ENCODE results near the gene PTCH1.

PTCH1 gene

DNA sequence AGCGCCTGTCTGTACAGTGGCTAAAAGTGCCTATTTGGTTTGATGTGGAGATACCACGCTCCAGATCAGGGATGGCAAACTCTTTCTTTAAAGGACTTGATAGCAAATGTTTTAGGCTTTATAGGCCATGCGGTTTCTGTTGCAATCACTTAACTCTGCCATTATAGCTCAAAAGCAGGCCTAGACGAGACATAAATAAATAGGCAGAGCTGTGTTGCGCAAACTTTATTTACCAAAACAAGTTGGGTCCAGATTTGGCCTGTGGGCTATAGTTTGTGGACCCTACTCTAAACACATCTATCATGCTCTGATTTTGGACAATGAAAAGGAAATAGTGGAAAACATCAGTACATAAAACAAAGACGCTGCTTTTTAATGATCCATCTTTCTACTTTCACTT is 79.2 kb downstream of the PTCH1 start:
- DNase-seq = no peak

- DNase-seq = no peak
These were observed 80.4 kb downstream of the PTCH1 start for GRCh38 chr9:95436416-95436815.

DNA sequence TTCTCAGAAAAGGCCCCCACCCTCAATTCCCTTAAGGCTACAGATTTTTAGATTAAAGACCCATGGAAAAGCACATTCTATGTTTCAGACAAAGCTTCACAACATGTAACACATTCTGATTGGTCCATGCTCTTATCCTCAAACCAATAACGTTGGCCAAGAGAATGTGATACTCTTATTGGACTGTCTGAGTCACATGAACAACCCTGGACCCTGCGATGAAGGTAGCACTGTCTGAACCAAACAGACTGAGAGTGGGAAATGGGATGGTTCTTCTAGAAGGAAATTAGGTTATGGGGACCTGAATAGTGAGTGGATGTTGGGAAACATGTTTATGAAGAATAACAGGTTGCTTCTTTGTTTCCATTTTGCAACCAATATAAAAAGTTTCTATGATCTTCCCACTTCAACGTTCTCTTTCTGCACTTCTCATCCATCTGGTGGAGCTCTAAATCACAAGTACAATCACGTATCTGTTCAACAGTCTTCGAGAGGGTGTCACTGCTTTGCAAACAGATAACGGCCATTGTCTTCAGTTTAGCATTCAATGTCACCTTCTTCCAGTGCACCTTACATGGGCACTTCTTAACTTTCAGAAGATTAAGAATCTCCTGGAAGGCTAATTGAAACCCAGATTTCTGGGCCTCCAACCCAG is 81.6 kb downstream of the PTCH1 start:
- no peak for DNase-seq

DNA sequence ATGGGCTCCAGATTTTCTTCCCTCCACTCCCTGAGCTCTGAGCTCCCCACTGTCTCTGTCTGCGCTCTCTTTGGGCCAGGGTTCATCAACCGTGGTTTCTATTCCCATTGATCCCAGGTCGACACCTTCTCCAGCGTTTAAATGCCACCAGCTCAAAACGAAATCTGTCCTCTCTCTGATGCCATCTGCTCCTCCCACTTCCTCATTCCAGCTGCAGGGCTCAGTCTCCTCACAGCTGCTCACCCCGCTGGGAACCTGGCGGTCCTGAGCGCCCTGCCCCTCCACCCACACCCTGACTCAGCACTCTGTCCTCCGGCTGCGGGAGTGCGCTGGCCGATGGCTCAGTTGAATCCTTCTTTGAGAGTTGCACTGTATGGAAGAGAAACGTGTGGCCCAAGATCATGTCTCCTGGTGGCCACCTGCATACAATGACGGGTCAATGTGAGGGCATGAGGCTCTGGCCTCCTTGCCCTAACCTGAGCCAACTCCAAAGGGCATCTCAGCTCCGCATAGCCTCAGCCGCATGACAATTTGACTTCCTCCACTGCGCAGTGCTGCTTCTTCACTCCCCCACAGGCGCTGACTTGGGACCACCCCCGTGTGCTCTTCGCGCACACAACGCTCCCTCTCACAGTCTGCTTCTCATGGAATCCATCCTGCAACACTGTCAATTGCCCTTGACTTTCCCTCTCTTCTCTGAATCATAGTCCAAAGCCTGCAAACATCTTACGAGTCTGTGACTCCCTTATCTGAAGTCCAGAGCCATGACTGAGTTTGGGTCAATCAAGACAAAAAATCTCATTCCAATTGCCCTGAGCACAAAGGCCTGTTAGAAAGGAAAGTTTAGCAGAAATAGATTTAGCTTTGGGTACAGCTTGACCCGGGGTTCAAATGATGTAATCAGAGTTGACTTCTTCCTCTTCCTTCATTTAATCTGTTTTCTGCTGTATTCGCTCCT is 82.4 kb downstream of the PTCH1 start:
- DNase-seq = peak; percentile 27

GRCh38 chr9:95433096-95433819 is 83.5 kb downstream of the PTCH1 start:
- no peak for DNase-seq

- no peak for DNase-seq
These were observed 85.5 kb downstream of the PTCH1 start for GRCh38 chr9:95431286-95431685.

GRCh38 chr9:95429948-95430620 is 86.7 kb downstream of the PTCH1 start:
- DNase-seq = no peak

- peak; percentile 63 for DNase-seq
These were observed 87.7 kb downstream of the PTCH1 start for GRCh38 chr9:95429096-95429495.

DNA sequence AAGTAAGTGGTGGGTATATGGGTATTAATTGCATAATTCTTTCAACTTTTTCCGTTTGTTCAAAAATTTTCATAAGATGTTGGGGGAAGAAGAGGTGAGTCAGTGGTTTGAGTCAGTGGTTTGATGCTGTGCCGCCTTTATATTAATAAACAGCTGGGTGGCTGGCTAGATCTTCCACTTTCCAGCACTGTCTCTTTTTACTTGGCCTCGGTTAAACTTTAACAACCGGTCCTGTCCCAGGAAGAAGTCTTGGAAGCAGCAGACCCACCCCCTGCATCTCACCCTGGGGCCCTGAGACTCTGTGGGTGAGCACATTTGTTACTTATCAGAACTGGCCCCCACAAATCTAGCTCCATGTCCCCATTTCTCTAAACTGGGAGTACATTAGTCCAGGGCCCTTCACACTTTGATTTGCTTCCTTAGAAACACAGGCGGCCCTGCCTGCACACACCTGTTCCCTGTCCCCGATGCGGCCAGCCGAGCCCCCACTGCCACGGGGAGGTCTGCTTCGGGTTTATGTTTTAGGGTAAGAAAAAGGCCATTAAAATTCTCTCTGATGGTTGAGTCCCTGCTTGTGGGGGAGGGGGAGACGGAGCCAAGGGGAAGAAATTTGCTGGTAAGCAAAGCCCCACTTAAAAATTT is 90.7 kb downstream of the PTCH1 start:
- peak; percentile 29 for DNase-seq

DNA sequence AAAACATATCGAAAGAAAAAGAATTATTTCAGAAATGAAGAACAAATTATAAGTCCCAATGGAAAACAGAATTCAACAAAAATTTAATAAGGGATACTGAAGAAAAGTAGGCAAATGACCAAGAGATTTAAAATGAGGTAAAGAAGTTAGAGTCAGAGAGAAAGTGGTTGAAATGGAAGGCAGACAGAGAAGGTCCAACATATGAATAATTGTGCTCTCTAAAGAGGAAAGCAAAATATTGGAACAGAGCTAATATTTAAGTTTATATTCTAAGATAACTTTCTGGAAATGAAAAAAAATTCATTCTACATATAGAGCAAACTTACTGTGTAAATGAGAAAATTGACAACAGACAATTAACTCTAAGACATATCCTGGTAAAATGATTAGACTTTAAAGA is 94.1 kb downstream of the PTCH1 start:
- no peak for DNase-seq

DNA sequence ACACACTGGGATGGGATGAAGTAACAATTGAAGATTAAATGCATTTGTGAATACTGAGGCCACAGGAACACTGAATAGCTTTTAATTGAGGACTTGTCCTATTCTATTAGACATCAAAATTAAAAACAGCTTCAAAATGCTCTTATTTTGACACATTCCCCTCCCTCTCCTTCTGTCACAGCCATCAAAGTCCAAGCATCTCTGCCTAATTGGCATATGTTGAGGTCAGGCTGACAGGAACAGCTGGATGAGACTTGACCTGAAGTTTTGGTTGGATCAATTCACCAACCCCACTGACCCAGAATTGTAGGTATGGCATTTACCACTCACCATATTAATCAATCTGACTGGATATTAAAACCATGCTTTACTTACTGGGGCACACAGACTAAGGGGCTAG is 96.3 kb downstream of the PTCH1 start:
- DNase-seq = no peak

- no peak for DNase-seq
These were observed 97.3 kb downstream of the PTCH1 start for GRCh38 chr9:95419444-95419843.

DNA sequence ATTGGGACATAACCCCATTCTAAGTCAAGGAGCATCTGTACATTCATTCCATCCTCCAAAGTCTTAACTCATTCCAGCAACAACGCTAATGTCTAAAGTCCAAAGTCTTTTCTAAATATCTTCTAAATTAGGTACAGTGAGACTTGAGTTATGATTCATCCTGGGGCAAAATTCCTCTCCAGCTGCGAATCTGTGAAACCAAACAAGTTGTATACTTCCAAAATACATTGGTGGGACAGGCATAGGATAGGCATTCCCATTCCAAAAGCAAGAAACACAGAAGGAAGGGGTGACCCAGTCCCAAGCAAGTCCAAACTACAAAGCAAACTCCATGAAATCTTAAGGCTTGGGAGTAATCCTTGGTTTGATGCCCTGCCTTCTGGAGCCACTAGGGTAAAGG is 101.6 kb downstream of the PTCH1 start:
- peak; percentile 33 for DNase-seq

- no peak for DNase-seq
These were observed 103.0 kb downstream of the PTCH1 start for GRCh38 chr9:95413793-95414192.

GRCh38 chr9:95411054-95411892 is 105.5 kb downstream of the PTCH1 start:
- DNase-seq = no peak

- DNase-seq = peak; percentile 85
These were observed 106.9 kb downstream of the PTCH1 start for GRCh38 chr9:95409650-95410426.

GRCh38 chr9:95407524-95407923 is 109.2 kb downstream of the PTCH1 start:
- no peak for DNase-seq

- peak; percentile 44 for DNase-seq
These were observed 110.7 kb downstream of the PTCH1 start for GRCh38 chr9:95406121-95406520.

GRCh38 chr9:95399261-95399660 is 117.5 kb downstream of the PTCH1 start:
- no peak for DNase-seq
